GM12801 (cell line): ENCODE data around the gene S100A10.

Experiments used
- TF ChIP-seq, protein P1 (sequence below): IDR thresholded peaks from one replicate; pipeline ENCODE4 v1.5.1; 2011; ENCODE audit warnings: control low read depth; ENCODE audit not compliant: insufficient read length; ENCODE audit errors: extremely low read depth

Gene S100A10

DNA sequence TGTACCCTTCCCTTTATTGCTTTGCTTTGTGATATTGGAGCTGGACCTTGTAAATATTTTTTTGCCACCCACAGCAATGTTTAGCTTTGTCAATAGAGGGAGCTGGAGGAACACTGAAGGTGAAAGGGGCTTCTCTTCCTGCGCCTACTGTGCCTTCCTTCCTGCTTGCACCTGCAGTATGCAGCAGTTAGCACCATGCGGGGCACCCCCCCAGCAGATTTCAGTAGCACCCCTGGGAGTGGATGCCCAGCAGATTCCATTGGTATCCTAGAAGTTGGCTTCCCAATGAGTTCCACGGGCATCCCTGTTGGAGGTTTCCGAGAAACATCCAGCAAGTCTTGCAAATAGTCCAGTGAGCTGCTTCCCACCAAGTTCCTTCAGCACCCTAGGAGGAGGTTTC, 25.6 kb downstream of the S100A10 start:
- TF ChIP-seq, protein P1, sequence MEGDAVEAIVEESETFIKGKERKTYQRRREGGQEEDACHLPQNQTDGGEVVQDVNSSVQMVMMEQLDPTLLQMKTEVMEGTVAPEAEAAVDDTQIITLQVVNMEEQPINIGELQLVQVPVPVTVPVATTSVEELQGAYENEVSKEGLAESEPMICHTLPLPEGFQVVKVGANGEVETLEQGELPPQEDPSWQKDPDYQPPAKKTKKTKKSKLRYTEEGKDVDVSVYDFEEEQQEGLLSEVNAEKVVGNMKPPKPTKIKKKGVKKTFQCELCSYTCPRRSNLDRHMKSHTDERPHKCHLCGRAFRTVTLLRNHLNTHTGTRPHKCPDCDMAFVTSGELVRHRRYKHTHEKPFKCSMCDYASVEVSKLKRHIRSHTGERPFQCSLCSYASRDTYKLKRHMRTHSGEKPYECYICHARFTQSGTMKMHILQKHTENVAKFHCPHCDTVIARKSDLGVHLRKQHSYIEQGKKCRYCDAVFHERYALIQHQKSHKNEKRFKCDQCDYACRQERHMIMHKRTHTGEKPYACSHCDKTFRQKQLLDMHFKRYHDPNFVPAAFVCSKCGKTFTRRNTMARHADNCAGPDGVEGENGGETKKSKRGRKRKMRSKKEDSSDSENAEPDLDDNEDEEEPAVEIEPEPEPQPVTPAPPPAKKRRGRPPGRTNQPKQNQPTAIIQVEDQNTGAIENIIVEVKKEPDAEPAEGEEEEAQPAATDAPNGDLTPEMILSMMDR, result no peak

DNA sequence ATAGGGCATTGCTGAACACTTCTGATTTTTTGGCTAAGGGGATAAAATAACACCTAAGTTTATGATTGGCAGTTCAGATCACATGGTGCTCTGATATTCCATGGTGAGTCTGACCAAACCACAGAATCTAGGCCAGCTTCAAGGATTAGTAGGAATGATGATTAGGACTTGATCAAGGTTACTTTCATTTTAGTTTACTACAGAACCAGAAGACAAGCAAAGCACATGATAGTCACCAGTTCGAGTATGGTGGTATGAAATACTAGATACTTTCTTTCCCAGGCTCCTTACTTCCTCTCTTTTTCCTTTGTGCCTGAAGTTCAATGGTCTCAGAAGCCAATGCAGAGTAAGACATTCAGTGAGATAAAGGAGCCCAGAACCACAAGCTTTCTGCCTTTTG, 26.6 kb downstream of the S100A10 start:
- TF ChIP-seq, protein P1, result no peak

DNA sequence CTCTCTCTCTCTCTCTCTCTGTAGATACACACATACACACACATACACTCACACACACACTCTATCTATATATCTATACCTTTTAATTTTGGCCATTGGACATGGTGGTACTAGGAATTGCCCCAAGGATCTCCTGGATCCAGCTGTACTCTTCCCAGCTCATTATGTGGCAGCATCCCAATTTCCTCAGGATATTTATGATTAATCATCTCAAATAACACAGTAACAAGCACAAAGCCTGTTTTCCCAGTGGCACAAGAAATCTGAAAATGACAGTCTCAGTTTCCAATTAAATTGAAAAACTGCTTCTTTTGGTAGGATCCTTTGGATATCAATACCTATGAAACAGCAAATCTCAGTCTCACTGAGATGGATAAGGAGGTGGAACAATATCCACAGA, 27.6 kb downstream of the S100A10 start:
- TF ChIP-seq, protein P1, result no peak

DNA sequence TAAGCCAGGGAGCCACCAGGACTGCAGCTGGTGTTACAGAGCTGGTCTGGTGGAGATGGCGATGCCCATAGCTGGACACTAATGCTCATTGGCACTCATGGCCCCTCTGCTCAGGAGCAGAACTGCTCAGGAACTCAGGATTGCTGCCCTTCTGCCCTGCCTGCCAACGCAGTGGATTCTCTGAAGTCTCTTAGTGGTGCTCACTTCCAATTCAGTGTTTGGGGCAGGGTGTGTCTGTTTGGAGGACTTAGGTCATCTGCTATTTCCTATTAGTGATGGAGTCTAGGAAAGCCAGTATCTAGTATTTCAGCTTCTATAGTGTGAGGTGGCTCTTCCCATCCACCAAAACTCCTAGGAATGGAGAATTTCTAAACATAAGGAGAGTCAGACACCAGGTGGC, 29.1 kb downstream of the S100A10 start:
- TF ChIP-seq, protein P1, result no peak

DNA sequence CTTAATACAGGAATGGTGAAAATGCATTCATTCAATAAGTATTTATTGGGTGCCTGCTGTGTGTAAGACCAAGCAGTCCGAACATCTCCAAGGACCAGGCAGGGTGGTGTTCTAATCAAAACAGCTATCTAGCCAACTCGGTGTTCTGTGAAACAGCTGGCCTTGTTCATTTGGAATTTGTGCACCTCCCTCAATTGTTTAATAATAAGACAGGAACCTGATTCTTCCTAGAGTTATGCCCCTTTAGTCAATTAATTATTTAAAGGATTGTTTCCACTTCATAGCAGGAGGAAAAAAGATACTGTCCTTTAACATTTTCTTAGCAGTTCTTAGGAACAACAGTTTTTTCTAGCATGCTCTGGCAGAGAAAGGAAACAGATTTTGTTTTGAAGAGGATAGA, 30.4 kb downstream of the S100A10 start:
- TF ChIP-seq, protein P1, result no peak

DNA sequence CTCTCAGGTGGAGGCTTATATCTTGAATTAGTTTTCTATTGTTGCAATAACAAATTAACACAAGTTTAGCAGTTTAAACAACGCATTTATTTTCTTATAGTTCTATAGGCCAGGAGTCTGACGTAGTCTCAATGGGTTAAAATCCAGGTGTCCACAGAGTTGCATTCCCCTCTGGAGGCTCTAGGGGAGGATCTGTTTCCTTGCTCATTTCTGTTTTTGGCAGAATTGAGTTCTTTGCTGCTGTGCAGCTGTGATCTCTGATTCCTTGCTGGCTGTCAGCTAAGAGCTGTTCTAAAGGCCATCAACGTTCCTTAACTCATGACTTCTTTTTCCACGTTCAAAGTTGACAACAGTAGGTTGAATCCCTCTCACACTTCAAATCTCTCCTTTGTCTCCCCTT, 31.8 kb downstream of the S100A10 start:
- TF ChIP-seq, protein P1, result no peak

DNA sequence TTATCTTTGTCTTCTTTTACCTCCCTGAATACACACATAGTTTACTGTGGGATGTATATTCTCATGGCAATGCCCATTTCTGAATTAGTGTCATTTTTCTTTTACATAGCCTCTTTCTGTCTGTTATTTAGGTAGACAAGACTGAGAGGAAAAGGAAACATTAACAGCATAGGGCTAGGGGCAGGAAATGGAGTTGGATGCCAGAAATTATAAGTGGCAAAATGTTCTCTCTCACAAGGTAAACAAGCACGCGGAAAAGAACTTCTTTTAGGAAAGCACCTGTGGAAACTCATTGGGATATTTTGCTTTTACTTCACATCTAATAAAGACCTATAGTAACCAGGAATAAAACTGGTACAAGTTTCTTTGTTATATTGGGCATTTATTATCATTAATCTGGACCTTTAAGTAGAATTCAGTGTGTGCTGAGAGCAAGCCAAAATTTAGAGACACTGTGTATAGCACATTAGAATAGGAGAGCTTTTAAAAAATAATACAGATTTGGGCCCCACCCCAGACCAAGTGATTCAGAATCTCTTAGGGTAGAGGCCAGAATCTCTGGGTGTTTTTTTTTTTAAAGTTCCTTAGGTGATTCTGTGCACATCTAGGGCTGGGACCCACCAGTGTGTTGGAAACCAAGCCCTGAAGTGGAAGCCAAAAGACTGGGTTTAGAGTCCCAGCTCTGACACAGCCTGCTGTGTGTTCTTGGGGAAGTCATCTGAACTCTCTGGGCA, 32.7 kb downstream of the S100A10 start:
- TF ChIP-seq, protein P1, result no peak
